Mucosa of stomach (tissue), 1 donor: ENCODE results near the gene RND2.

Source experiments
- H3K27me3 ChIP-seq: one replicate; pipeline ENCODE4 v1.7.0; 2013; ENCODE audit warnings: mild to moderate bottlenecking, low read length; ENCODE audit not compliant: control insufficient read depth, insufficient read depth
- H3K36me3 ChIP-seq: one replicate; pipeline ENCODE4 v1.7.0; 2013; ENCODE audit warnings: low read length; ENCODE audit not compliant: control insufficient read depth, insufficient read depth
- H3K4me1 ChIP-seq: one replicate; pipeline ENCODE4 v1.7.0; 2013; ENCODE audit warnings: mild to moderate bottlenecking, low read length; ENCODE audit not compliant: control insufficient read depth, insufficient read depth
- H3K4me3 ChIP-seq: one replicate; pipeline ENCODE4 v1.7.0; 2013; ENCODE audit warnings: low read length
- H3K9ac ChIP-seq: one replicate; pipeline ENCODE4 v1.7.0; 2013; ENCODE audit warnings: mild to moderate bottlenecking, low read length, moderate library complexity
- H3K9me3 ChIP-seq: one replicate; pipeline ENCODE4 v1.7.0; 2013; ENCODE audit warnings: mild to moderate bottlenecking, low read length, moderate library complexity; ENCODE audit not compliant: control insufficient read depth
- donor health status: Pancreatic carcinoma.

The RND2 gene

GRCh38 chr17:43020789-43021740 lies 4.0 kb upstream of the RND2 start:
- Histone ChIP-seq H3K4me3 (peak overlapping the region; percentile 74), H3K4me1 (peaks cover 37% of the 10 kb centered on the region), H3K9ac (peak overlapping the region; percentile 74)

GRCh38 chr17:43021741-43022512 lies 3.1 kb upstream of the RND2 start, which contains the start of gene VAT1:
Gene VAT1 (minus strand): TSS chr17:43022385. CDS start chr17:43022322, 63 bp downstream.
- Histone ChIP-seq H3K9ac (peak within 1 kb of the TSS; percentile 74), H3K4me1 (peaks cover 37% of the 10 kb centered on the region), H3K9me3 (no peaks in the 10 kb centered on the region)

More at GRCh38 chr17:43020789-43021740, 4.0 kb upstream of the RND2 start:
- Histone ChIP-seq H3K9me3 (no peaks in the 10 kb centered on the region), H3K27me3 (no peaks in the 10 kb centered on the region), H3K36me3 (no peaks in the 10 kb centered on the region)

GRCh38 chr17:43025290-43025657 lies 243 bp downstream of the RND2 start:
- H3K9me3 ChIP-seq, result no peaks in the 10 kb centered on the region
- H3K36me3 ChIP-seq, result no peaks in the 10 kb centered on the region
- H3K9ac ChIP-seq, result no peak overlapping the region
- no peak overlapping the region for H3K4me3 ChIP-seq
- peaks cover 18% of the 10 kb centered on the region for H3K4me1 ChIP-seq
- no peaks in the 10 kb centered on the region for H3K27me3 ChIP-seq

More at GRCh38 chr17:43021741-43022512, 3.1 kb upstream of the RND2 start, which contains the start of gene VAT1:
- Histone ChIP-seq H3K27me3 (no peaks in the 10 kb centered on the region), H3K4me3 (peak within 1 kb of the TSS; percentile 74), H3K36me3 (no peaks in the 10 kb centered on the region)

- H3K36me3 ChIP-seq, result no peaks in the 10 kb centered on the region
- no peaks in the 10 kb centered on the region for H3K9me3 ChIP-seq
- no peak overlapping the region for H3K9ac ChIP-seq
- H3K27me3 ChIP-seq, result no peaks in the 10 kb centered on the region
- H3K4me3 ChIP-seq, result no peak overlapping the region
- H3K4me1 ChIP-seq, result peaks cover 15% of the 10 kb centered on the region
Observed at GRCh38 chr17:43025766-43026537, 921 bp downstream of the RND2 start.

- Histone ChIP-seq H3K36me3 (no peaks in the 10 kb centered on the region), H3K9ac (no peak overlapping the region), H3K4me1 (peaks cover 12% of the 10 kb centered on the region), H3K4me3 (no peak overlapping the region), H3K27me3 (no peaks in the 10 kb centered on the region), H3K9me3 (no peaks in the 10 kb centered on the region)
Observed at GRCh38 chr17:43026595-43026994, 1.6 kb downstream of the RND2 start.

- Histone ChIP-seq H3K9ac (no peak overlapping the region), H3K4me3 (no peak overlapping the region), H3K4me1 (peaks cover 12% of the 10 kb centered on the region), H3K27me3 (no peaks in the 10 kb centered on the region), H3K36me3 (no peaks in the 10 kb centered on the region), H3K9me3 (no peaks in the 10 kb centered on the region)
Observed at GRCh38 chr17:43027091-43028032, 2.3 kb downstream of the RND2 start.

GRCh38 chr17:43028221-43028861 lies 3.3 kb downstream of the RND2 start:
- no peaks in the 10 kb centered on the region for H3K36me3 ChIP-seq
- H3K27me3 ChIP-seq, result no peaks in the 10 kb centered on the region
- no peak overlapping the region for H3K4me3 ChIP-seq
- no peaks in the 10 kb centered on the region for H3K9me3 ChIP-seq
- H3K4me1 ChIP-seq, result peaks cover 7% of the 10 kb centered on the region
- H3K9ac ChIP-seq, result no peak overlapping the region

- Histone ChIP-seq H3K9me3 (no peaks in the 10 kb centered on the region), H3K4me3 (no peak overlapping the region), H3K4me1 (no peaks in the 10 kb centered on the region), H3K36me3 (no peaks in the 10 kb centered on the region), H3K27me3 (no peaks in the 10 kb centered on the region), H3K9ac (no peak overlapping the region)
Observed at GRCh38 chr17:43030137-43030767, 5.2 kb downstream of the RND2 start.

GRCh38 chr17:43031666-43032065 lies 6.6 kb downstream of the RND2 start:
- H3K36me3 ChIP-seq, result no peaks in the 10 kb centered on the region
- no peaks in the 10 kb centered on the region for H3K9me3 ChIP-seq
- no peak overlapping the region for H3K4me3 ChIP-seq
- H3K9ac ChIP-seq, result no peak overlapping the region
- no peaks in the 10 kb centered on the region for H3K4me1 ChIP-seq
- no peaks in the 10 kb centered on the region for H3K27me3 ChIP-seq
